Activated CD8-positive, alpha-beta T cell treated with anti-CD3 and anti-CD28 coated beads, Interleukin-2, amount 10 ng/mL, durations not matched to agents 7 days and 5 days (primary cell): Measurements from ENCODE around the gene NDUFC1. TPM values are rescaled to one million over a fixed set of nuclear protein-coding genes. Genes with fewer than 3 reads are reported as not detected.

Source experiments
- ATAC-seq: fragments of 150-1000 bp; cut with Tn5 transposase; one replicate; pipeline ENCODE4 v1.10.0; 2021; ENCODE audit warnings: moderate library complexity
- CTCF ChIA-PET: fragments of 350-600 bp; sonication (Branson Sonifier 250); formaldehyde crosslinking; loops from one replicate; lab custom pipeline; 2021; ENCODE audit warnings: antibody characterized with exemption; lab: Charles Lee
- POLR2A ChIA-PET: fragments of 350-600 bp; sonication (Branson Sonifier 250); formaldehyde crosslinking; loops from one replicate; lab custom pipeline; 2021; ENCODE audit warnings: antibody characterized with exemption; lab: Charles Lee
- DNase-seq: peaks from one replicate; pipeline ENCODE4 v3.0.0-alpha.2; 2020
- H3K27ac Mint-ChIP-seq: one replicate; pipeline ENCODE4 v1.8.0; 2021; ENCODE audit warnings: mild to moderate bottlenecking, mixed read lengths
- H3K27me3 Mint-ChIP-seq: one replicate; pipeline ENCODE4 v1.8.0; 2021; ENCODE audit warnings: low read depth, mixed read lengths
- H3K36me3 Mint-ChIP-seq: one replicate; pipeline ENCODE4 v1.8.0; 2021; ENCODE audit warnings: low read depth, mixed read lengths
- H3K4me1 Mint-ChIP-seq: one replicate; pipeline ENCODE4 v1.8.0; 2021; ENCODE audit warnings: low read depth, mixed read lengths
- H3K4me3 Mint-ChIP-seq: one replicate; pipeline ENCODE4 v1.8.0; 2021; ENCODE audit warnings: mild to moderate bottlenecking, mixed read lengths
- H3K9me3 Mint-ChIP-seq: one replicate; pipeline ENCODE4 v1.8.0; 2022; ENCODE audit warnings: mixed read lengths; ENCODE audit not compliant: insufficient read depth
- total RNA-seq, 2 experiments: library from RNA; stranded (reverse); gene quantifications; one replicate each; pipeline ENCODE4 v1.2.3, GENCODE V29; 2021

Gene NDUFC1
- total RNA-seq, 2 experiments from 2014 or later = 48.0 to 49.7 TPM

DNA sequence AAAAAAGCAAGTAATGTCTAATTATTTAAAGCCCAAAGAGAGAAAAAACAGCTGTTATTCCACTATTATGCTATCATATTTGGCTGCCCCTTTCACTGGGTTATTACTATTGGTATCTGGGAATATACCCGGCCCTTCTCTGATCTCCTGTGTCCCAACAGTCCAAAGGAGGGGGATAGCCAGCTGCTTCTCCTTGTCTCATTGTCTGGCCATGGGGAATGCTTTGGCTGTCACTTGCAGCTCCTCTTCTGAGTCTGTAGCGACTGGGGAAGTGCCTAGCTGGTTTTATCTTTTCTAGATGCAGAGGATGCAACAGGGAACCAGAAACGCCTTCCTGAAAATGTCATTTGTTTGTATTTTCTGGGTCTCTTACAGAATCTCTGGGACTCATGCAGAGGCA is 56.1 kb downstream of the NDUFC1 start:
- no peaks in the 10 kb centered on the region for H3K27me3 Mint-ChIP-seq
- no peak for DNase-seq
- H3K27ac Mint-ChIP-seq = no peak overlapping the region
- ChIA-PET POLR2A (no interaction called here), CTCF (interaction anchor here (1.5 kb wide), 1 partner anchor 50 kb away, joined by 4 read pairs; no protein-coding TSS in a partner anchor)
- no peaks in the 10 kb centered on the region for H3K4me1 Mint-ChIP-seq
- no peaks in the 10 kb centered on the region for H3K36me3 Mint-ChIP-seq
- no peak for ATAC-seq
- H3K4me3 Mint-ChIP-seq = no peak overlapping the region
- H3K9me3 Mint-ChIP-seq = no peaks in the 10 kb centered on the region

GRCh38 chr4:139245590-139245989 is 56.7 kb downstream of the NDUFC1 start:
- H3K36me3 Mint-ChIP-seq = no peaks in the 10 kb centered on the region
- POLR2A ChIA-PET = no interaction called here
- H3K4me1 Mint-ChIP-seq = no peaks in the 10 kb centered on the region
- ATAC-seq = no peak
- H3K27me3 Mint-ChIP-seq = no peaks in the 10 kb centered on the region
- H3K27ac Mint-ChIP-seq = no peak overlapping the region
- no peak for DNase-seq
- CTCF ChIA-PET = no interaction called here
- no peak overlapping the region for H3K4me3 Mint-ChIP-seq
- no peaks in the 10 kb centered on the region for H3K9me3 Mint-ChIP-seq

DNA sequence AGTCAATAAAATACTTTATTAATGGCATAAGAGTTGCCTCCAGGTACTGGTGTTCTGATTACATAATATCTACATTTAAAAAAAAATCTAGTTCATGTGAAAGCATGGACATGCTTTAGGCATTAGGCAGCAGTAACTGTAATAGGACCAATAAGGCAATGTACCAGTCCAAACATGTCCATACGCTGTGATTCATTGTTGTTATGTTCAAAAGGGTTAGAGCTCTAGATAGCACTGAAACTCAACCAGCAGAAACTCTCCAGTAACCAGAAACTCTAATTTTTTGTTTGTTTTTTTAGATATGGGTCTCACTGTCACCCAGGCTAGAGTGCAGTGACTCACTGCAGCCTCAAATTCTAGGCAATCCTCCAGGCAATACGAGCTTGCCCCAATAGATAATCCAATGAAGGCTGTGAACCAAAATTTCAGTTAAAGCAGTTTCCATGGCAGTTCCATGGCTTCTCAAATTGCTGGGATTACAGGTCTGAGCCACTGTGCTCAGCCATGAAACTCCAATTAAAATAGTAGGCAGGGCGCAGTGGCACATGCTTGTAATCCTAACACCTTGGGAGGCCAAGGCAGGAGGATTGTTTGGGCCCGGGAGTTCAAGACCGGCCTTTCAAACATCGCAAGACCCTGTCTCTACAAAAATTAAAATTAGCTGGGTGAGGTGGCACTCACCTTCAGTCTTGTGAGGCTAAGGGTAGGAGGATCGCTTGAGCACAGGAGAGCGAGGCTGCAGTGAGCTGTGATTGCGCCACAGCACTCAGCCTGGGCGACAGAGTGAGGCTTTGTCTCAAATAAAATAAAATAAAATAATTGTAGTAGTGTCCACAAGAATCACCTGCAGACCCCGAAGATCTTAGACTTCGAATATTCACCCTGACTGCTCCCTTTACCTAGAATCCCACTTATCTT is 58.6 kb downstream of the NDUFC1 start:
- no peaks in the 10 kb centered on the region for H3K9me3 Mint-ChIP-seq
- no peaks in the 10 kb centered on the region for H3K4me1 Mint-ChIP-seq
- H3K36me3 Mint-ChIP-seq = no peaks in the 10 kb centered on the region
- H3K4me3 Mint-ChIP-seq = no peak overlapping the region
- CTCF ChIA-PET = interaction anchor here (0.6 kb wide), 1 partner anchor 52 kb away, joined by 3 read pairs; no protein-coding TSS in a partner anchor
- ATAC-seq (no peak), DNase-seq (no peak)
- no peak overlapping the region for H3K27ac Mint-ChIP-seq
- no peaks in the 10 kb centered on the region for H3K27me3 Mint-ChIP-seq
- POLR2A ChIA-PET = no interaction called here

- CTCF ChIA-PET = no interaction called here
- no peaks in the 10 kb centered on the region for H3K36me3 Mint-ChIP-seq
- H3K9me3 Mint-ChIP-seq = no peaks in the 10 kb centered on the region
- H3K27ac Mint-ChIP-seq = no peak overlapping the region
- H3K27me3 Mint-ChIP-seq = no peaks in the 10 kb centered on the region
- POLR2A ChIA-PET = no interaction called here
- no peak overlapping the region for H3K4me3 Mint-ChIP-seq
- H3K4me1 Mint-ChIP-seq = peaks cover 2% of the 10 kb centered on the region
- ATAC-seq (no peak), DNase-seq (no peak)
Measured at GRCh38 chr4:139242511-139243051, 59.7 kb downstream of the NDUFC1 start.

GRCh38 chr4:139241784-139242151 is 60.5 kb downstream of the NDUFC1 start:
- Mint-ChIP-seq H3K9me3 (no peaks in the 10 kb centered on the region), H3K4me1 (peaks cover 2% of the 10 kb centered on the region), H3K36me3 (no peaks in the 10 kb centered on the region), H3K4me3 (no peak overlapping the region), H3K27ac (no peak overlapping the region), H3K27me3 (no peaks in the 10 kb centered on the region)
- ATAC-seq (no peak), DNase-seq (no peak)
- POLR2A ChIA-PET = no interaction called here
- CTCF ChIA-PET = no interaction called here

- ATAC-seq (no peak), DNase-seq (no peak)
- no peaks in the 10 kb centered on the region for H3K36me3 Mint-ChIP-seq
- no peaks in the 10 kb centered on the region for H3K9me3 Mint-ChIP-seq
- no peaks in the 10 kb centered on the region for H3K27me3 Mint-ChIP-seq
- H3K4me1 Mint-ChIP-seq = peaks cover 2% of the 10 kb centered on the region
- no peak overlapping the region for H3K4me3 Mint-ChIP-seq
- H3K27ac Mint-ChIP-seq = no peak overlapping the region
- ChIA-PET POLR2A (no interaction called here), CTCF (no interaction called here)
Measured at GRCh38 chr4:139241086-139241783, 61.0 kb downstream of the NDUFC1 start.

Other genes with a start within 250 kb of the NDUFC1 start
- 10 to 100 TPM; 34.3 to 36.3 TPM for gene ELF2, start 125.3 kb downstream of the NDUFC1 start, total RNA-seq
- gene MGARP, start 22.3 kb downstream of the NDUFC1 start, total RNA-seq = under 1 TPM in 1 of 2 experiments, not detected in 1; 0.26 TPM
- 10 to 100 TPM; 61.2 to 66.2 TPM for gene NAA15, start 972 bp downstream of the NDUFC1 start, total RNA-seq
- gene RAB33B, start 151.6 kb upstream of the NDUFC1 start, total RNA-seq = 1 to 10 TPM; 6.7 TPM